ENCODE measurements around the gene NPW.

GRCh38 chr16:2005646-2006045, 13.9 kb upstream of the NPW start:
- TF ChIP-seq CTCF (IDR thresholded peaks at IDR 0.05) (peak; percentile 6; the same call in 1 of the 2 replicates), ZFX (IDR thresholded peaks at IDR 0.05; ENCODE audit: borderline replicate concordance) (no peak)
